H1 (cell line): Measurements from ENCODE around the gene RMND1. TPM values are rescaled to one million over a fixed set of nuclear protein-coding genes. Genes with fewer than 3 reads are reported as not detected.

Source experiments
- CBX5 ChIP-seq: fragments of 300-800, 300-1000 bp; sonication (generic); IDR thresholded peaks from 2 replicates; pipeline ENCODE4 v1.7.1; 2016; ENCODE audit warnings: antibody characterized with exemption, low read length, low read depth
- CHD7 ChIP-seq: fragments of 300-600 bp; sonication (generic); IDR thresholded peaks from 2 replicates; pipeline ENCODE4 v1.7.1; 2012; ENCODE audit warnings: low read length, moderate library complexity, mild to moderate bottlenecking, inconsistent platforms; ENCODE audit not compliant: insufficient replicate concordance
- EP300 ChIP-seq, 2 experiments: IDR thresholded peaks; 1 replicate in 1 of 2; 2 replicates in 1 of 2; pipeline ENCODE4 v1.6.1; 2011 to 2012; ENCODE audit warnings: low read depth in 2 of 2, low read length in 2 of 2, mild to moderate bottlenecking in 2 of 2, borderline replicate concordance in 1 of 2, inconsistent platforms in 1 of 2, moderate library complexity in 1 of 2
- EZH2 ChIP-seq: fragments of 200-600 bp; sonication (generic); IDR thresholded peaks from 2 replicates; pipeline ENCODE4 v1.7.1; 2012; ENCODE audit warnings: low read depth, mild to moderate bottlenecking, moderate library complexity, low read length, inconsistent platforms; ENCODE audit not compliant: severe bottlenecking
- HDAC2 ChIP-seq, 2 experiments: fragments of 300-600 bp in 1 of 2; sonication (generic) in 1 of 2; IDR thresholded peaks; 2 replicates each; pipeline ENCODE4 v1.6.1; 2011 to 2012; ENCODE audit warnings: low read depth in 2 of 2, low read length in 2 of 2, mild to moderate bottlenecking in 2 of 2, moderate library complexity in 2 of 2, borderline replicate concordance in 1 of 2, inconsistent platforms in 1 of 2
- KDM5A ChIP-seq: fragments of 200-600 bp; IDR thresholded peaks from 2 replicates; pipeline ENCODE4 v1.7.1; 2012; ENCODE audit warnings: mild to moderate bottlenecking, low read length, inconsistent platforms, mixed read lengths
- POLR2AphosphoS5 ChIP-seq: IDR thresholded peaks from 2 replicates; pipeline ENCODE4 v1.6.1; 2011; ENCODE audit warnings: low read depth, low read length
- TAF7 ChIP-seq: optimal IDR thresholded peaks from 2 replicates; pipeline ENCODE3; 2011; ENCODE audit warnings: low read depth, mild to moderate bottlenecking, inconsistent platforms, low read length, moderate library complexity, borderline replicate concordance
- TCF12 ChIP-seq: IDR thresholded peaks from 2 replicates; pipeline ENCODE4 v1.6.1; 2011; ENCODE audit warnings: low read depth, mild to moderate bottlenecking, low read length
- USF2 ChIP-seq: IDR thresholded peaks from 2 replicates; pipeline ENCODE4 v1.6.1; 2011; ENCODE audit warnings: low read length, improper control_type of control experiment
- polyA plus RNA-seq, 7 experiments: library from polyadenylated mRNA; depleted of rRNA in 3 of 7; stranded (reverse) in 5 of 7; unstranded in 2 of 7; fragments of >200 nt in 5 of 7; fragments of 200-250 nt in 2 of 7; gene quantifications; 1 replicate in 5 of 7; 2 replicates in 1 of 7; 4 replicates in 1 of 7; pipeline versions ENCODE4 v1.2.1 to v1.2.3, GENCODE V29; 2011 to 2013; ENCODE audit warnings: missing spikeins in 2 of 7, mixed read lengths in 2 of 7
- total RNA-seq: library from RNA; stranded (reverse); fragmentation: NEBNext Ultra II Directional; extraction: Animal tissue kit (Norgen Biotek cat#: 25700); gene quantifications from 2 replicates; pipeline ENCODE4 v1.2.1, GENCODE V29; 2021

Gene RMND1
- total and polyA plus RNA-seq, 2 of the 8 experiments (the other 6 are each of a cell fraction or from before 2014, with no cell fraction given): 7.3 to 21.9 TPM

- TF ChIP-seq CHD7 (no peak), POLR2AphosphoS5 (no peak), HDAC2 (IDR thresholded peaks at IDR 0.05; ENCODE audit: borderline replicate concordance in 1 of 2, low read depth in 2 of 2, low read length in 2 of 2) (no peak), USF2 (no peak), TAF7 (no peak), EZH2 (no peak), EP300 (IDR thresholded peaks at IDR 0.05; ENCODE audit: borderline replicate concordance in 1 of 2, low read depth in 2 of 2, low read length in 2 of 2) (no peak), CBX5 (no peak), KDM5A (no peak), TCF12 (no peak)
Observed at GRCh38 chr6:151422981-151423380, 28.9 kb downstream of the RMND1 start (continued).
